ENCODE measurements around the gene POU6F2.

The POU6F2 gene

GRCh38 chr7:39355664-39356063, 378.0 kb downstream of the POU6F2 start:
- H3K4me3 ChIP-seq (ENCODE audit: low read depth, low read length): no peak overlapping the region
- no peak for DNase-seq (ENCODE audit: low read depth)
- no peak for TF ChIP-seq CTCF (conservative IDR thresholded peaks at IDR 0.05; ENCODE audit: low read depth, low read length)

DNA sequence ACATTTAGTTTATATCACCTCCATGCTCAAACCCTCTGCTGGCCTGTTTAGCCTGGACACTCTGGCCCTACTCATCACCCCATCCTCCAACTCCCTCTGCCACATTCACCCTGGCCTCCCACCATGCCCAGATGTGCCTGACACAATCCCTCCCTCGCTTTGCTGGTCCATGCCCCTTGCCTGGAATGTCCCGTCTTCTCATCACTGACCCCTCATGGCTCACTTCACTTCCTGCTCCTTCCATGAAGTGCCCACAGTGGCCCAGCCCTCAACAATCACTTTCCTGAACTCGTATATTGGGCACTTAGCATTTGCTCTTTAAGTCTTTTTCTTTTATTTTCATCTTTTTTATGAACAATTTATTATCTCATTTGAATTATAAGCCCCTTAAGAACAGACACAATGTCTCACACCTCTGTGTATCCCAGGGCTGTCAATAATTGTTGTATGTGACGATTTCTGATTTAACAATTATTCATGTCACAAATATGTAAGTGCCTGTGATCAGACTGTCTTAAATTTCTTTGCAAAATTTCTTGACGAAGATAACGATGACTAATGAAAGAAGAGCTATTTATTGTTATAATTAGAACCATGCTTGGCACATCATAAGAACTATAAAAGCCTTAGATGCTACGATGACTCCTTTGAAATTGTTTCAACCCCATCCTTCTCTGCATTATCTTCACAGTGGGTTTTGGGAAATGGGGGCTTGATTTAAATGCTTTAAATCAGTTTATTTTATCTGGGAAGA, 378.6 kb downstream of the POU6F2 start:
- H3K4me3 ChIP-seq (ENCODE audit: low read depth, low read length): no peak overlapping the region
- no peak for TF ChIP-seq CTCF (conservative IDR thresholded peaks at IDR 0.05; ENCODE audit: low read depth, low read length)
- DNase-seq (ENCODE audit: low read depth): no peak

DNA sequence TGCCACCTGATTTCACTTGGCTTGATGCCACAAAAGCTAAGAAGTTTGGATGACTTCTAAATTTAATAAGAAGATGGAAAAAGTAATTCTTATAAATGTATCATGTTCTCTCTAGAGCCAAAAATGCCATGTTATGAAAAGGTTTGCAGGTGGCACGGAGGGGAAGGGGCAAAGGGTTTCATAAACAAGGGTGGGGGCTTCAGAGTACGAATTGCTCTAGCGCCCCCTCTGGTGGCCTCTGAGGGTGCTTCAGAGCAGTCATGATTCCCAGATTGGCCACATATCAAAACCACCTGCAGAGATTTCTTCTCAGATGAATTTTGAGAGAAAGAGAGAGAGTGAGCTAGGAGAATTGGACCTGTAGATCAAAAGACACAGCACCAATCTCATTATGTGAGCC, 379.9 kb downstream of the POU6F2 start:
- DNase-seq (ENCODE audit: low read depth): no peak
- TF ChIP-seq CTCF (conservative IDR thresholded peaks at IDR 0.05; ENCODE audit: low read depth, low read length): peak; percentile 39
- H3K4me3 ChIP-seq (ENCODE audit: low read depth, low read length): no peak overlapping the region

GRCh38 chr7:39360038-39360437, 382.3 kb downstream of the POU6F2 start:
- no peak for DNase-seq (ENCODE audit: low read depth)
- H3K4me3 ChIP-seq (ENCODE audit: low read depth, low read length): no peak overlapping the region
- TF ChIP-seq CTCF (conservative IDR thresholded peaks at IDR 0.05; ENCODE audit: low read depth, low read length): no peak

- H3K4me3 ChIP-seq (ENCODE audit: low read depth, low read length): no peak overlapping the region
These were observed 383.1 kb downstream of the POU6F2 start for GRCh38 chr7:39360766-39361165.

DNA sequence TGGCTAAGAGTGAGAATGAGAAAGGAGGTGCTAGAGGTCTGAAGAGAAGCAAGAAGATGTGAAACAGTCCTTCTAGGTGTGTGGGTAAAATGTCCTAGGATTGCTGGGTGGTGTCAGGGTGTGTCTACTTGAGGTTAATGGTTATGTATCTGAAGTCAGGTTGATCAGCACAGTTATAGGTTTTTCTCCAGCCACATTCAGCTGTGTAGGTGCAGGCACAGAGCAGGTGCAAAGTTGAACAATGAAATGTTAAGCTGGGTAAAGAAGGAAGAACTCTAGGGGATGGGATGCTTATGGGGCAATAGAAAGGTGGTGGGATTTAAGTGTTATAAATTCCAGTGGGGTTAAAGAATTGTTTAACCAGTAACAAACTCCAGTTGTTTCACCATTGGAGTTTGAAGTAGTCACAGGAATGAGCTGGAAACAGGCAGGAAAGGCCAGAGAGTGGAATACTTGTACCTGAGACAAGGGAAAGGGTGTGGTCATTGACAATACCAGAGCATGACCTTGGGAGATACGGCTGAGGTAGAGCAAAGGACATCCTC, 388.1 kb downstream of the POU6F2 start:
- H3K4me3 ChIP-seq (ENCODE audit: low read depth, low read length): no peak overlapping the region
- DNase-seq (ENCODE audit: low read depth): no peak
- TF ChIP-seq CTCF (conservative IDR thresholded peaks at IDR 0.05; ENCODE audit: low read depth, low read length): no peak

More at GRCh38 chr7:39360766-39361165, 383.1 kb downstream of the POU6F2 start:
- no peak for DNase-seq (ENCODE audit: low read depth)
- no peak for TF ChIP-seq CTCF (conservative IDR thresholded peaks at IDR 0.05; ENCODE audit: low read depth, low read length)

GRCh38 chr7:39367451-39367850, 389.7 kb downstream of the POU6F2 start:
- TF ChIP-seq CTCF (conservative IDR thresholded peaks at IDR 0.05; ENCODE audit: low read depth, low read length): no peak
- H3K4me3 ChIP-seq (ENCODE audit: low read depth, low read length): no peak overlapping the region
- DNase-seq (ENCODE audit: low read depth): no peak

Data from choroid plexus epithelial cell (primary cell).